GM23338 (cell line): ENCODE results near the gene PREP.
A peak's percentile ranks its signal among the peaks of the same experiment; 100 is the strongest.

Experiments used
- CREB1 ChIP-seq: fragments of 250-450 bp; sonication (Bioruptor Pico); IDR thresholded peaks from 2 replicates; pipeline ENCODE4 v1.5.0; 2020; ENCODE audit warnings: low read depth, mild to moderate bottlenecking, moderate library complexity
- CTCF ChIP-seq, 2 experiments: fragments of 200-600 bp in 1 of 2; sonication (generic) in 1 of 2; conservative IDR thresholded peaks; 2 replicates each; pipeline versions ENCODE4 v1.5.1 to v1.6.1; 2016 to 2017; ENCODE audit warnings: antibody characterized with exemption in 2 of 2, low read depth in 2 of 2, mild to moderate bottlenecking in 2 of 2, moderate library complexity in 1 of 2
- ETS1 ChIP-seq: IDR thresholded peaks from 2 replicates; pipeline ENCODE4 v1.6.1; 2016; ENCODE audit warnings: antibody characterized with exemption
- EZH2 ChIP-seq: fragments of 200-600 bp; sonication (generic); IDR thresholded peaks from one replicate; pipeline ENCODE4 v1.8.0; 2017; ENCODE audit warnings: antibody characterized with exemption, mild to moderate bottlenecking, low read depth; ENCODE audit not compliant: unreplicated experiment
- EZH2phosphoT487 ChIP-seq: fragments of 200-600 bp; sonication (generic); IDR thresholded peaks from one replicate; pipeline ENCODE4 v1.8.1; 2018; ENCODE audit warnings: antibody characterized with exemption; ENCODE audit not compliant: unreplicated experiment
- POLR2AphosphoS5 ChIP-seq: IDR thresholded peaks from 2 replicates; pipeline ENCODE4 v1.6.1; 2016; ENCODE audit warnings: antibody characterized with exemption, low read depth

- TF ChIP-seq CTCF (conservative IDR thresholded peaks at IDR 0.05; ENCODE audit: low read depth in 2 of 2) (peak; percentile 46 to 64), CREB1 (no peak), ETS1 (no peak), POLR2AphosphoS5 (no peak), EZH2 (no peak), EZH2phosphoT487 (no peak)
Measured at GRCh38 chr6:105302617-105303128, 100.2 kb downstream of the PREP start.
